SK-N-SH treated with all-trans-retinoic acid at 6 μM for 48 hours (cell line): ENCODE results near the gene TPK1.

ENCODE experiments used
- CREB5 ChIP-seq: fragments of 250-450 bp; sonication (Bioruptor Pico); IDR thresholded peaks from 2 replicates; pipeline ENCODE4 v1.5.1; 2020; ENCODE audit warnings: low read depth, mild to moderate bottlenecking, moderate library complexity
- RARB ChIP-seq: fragments of 250-450 bp; sonication (Bioruptor Pico); IDR thresholded peaks from 2 replicates; pipeline ENCODE4 v1.8.0; 2021; ENCODE audit warnings: mild to moderate bottlenecking, moderate library complexity
- TSHZ2 ChIP-seq: fragments of 250-450 bp; sonication (Bioruptor Pico); IDR thresholded peaks from 2 replicates; pipeline ENCODE4 v1.5.0; 2020; ENCODE audit warnings: mild to moderate bottlenecking, moderate library complexity
- ZC3H10 ChIP-seq: fragments of 250-450 bp; sonication (Bioruptor Pico); IDR thresholded peaks from 2 replicates; pipeline ENCODE4 v1.5.1; 2021; ENCODE audit warnings: mild to moderate bottlenecking, moderate library complexity
- ZFP3 ChIP-seq: fragments of 250-450 bp; sonication (Bioruptor Pico); IDR thresholded peaks from 2 replicates; pipeline ENCODE4 v1.5.0; 2020; ENCODE audit warnings: mild to moderate bottlenecking, moderate library complexity
- ZFP30 ChIP-seq: fragments of 450-650 bp; formaldehyde crosslinking; IDR thresholded peaks from 2 replicates; pipeline ENCODE4 v1.5.0; 2022; ENCODE audit warnings: mild to moderate bottlenecking, moderate library complexity
- ZNF565 ChIP-seq: fragments of 450-650 bp; formaldehyde crosslinking; conservative IDR thresholded peaks from 2 replicates; pipeline ENCODE4 v1.5.0; 2020; ENCODE audit warnings: low read depth, mild to moderate bottlenecking, moderate library complexity
- ZNF8 ChIP-seq: fragments of 450-650 bp; formaldehyde crosslinking; IDR thresholded peaks from 2 replicates; pipeline ENCODE4 v1.5.0; 2020; ENCODE audit warnings: mild to moderate bottlenecking, moderate library complexity

GRCh38 chr7:144659211-144659610 lies 176.6 kb downstream of the TPK1 start:
- no peak for TF ChIP-seq RARB
- no peak for TF ChIP-seq TSHZ2 (CRISPR knock-in tag)
- TF ChIP-seq ZNF565 (CRISPR knock-in tag): no peak
- TF ChIP-seq CREB5 (CRISPR knock-in tag): no peak
- TF ChIP-seq ZFP3 (CRISPR knock-in tag): no peak
- TF ChIP-seq ZNF8 (CRISPR knock-in tag): no peak
- TF ChIP-seq ZC3H10 (CRISPR knock-in tag): no peak
- no peak for TF ChIP-seq ZFP30 (CRISPR knock-in tag)
